Measurements from ENCODE around the gene MTF1.

The MTF1 gene

GRCh38 chr1:37763791-37764413 is 95.5 kb downstream of the MTF1 start:
- peaks cover 29% of the 10 kb centered on the region for H3K27me3 ChIP-seq (ENCODE audit: insufficient read depth, low read depth)
- no peaks in the 10 kb centered on the region for H3K79me2 ChIP-seq (ENCODE audit: insufficient read depth, low read depth)
- H3K4me1 ChIP-seq (ENCODE audit: low read depth, poor library complexity, severe bottlenecking): no peaks in the 10 kb centered on the region
- no peak for TF ChIP-seq CTCF (conservative IDR thresholded peaks at IDR 0.05; ENCODE audit: low read depth, low read length)
- no peak overlapping the region for H3K27ac ChIP-seq
- no peak overlapping the region for H3K9ac ChIP-seq
- H3K36me3 ChIP-seq (ENCODE audit: insufficient read depth): no peaks in the 10 kb centered on the region
- H4K20me1 ChIP-seq (ENCODE audit: insufficient read depth): no peaks in the 10 kb centered on the region
- no peak overlapping the region for H3K4me2 ChIP-seq
- H3K4me3 ChIP-seq (IDR thresholded peaks at IDR 0.05; ENCODE audit: insufficient read depth, low read depth, low read length): no peak overlapping the region
- no peak overlapping the region for H2AFZ ChIP-seq (ENCODE audit: low read depth)

GRCh38 chr1:37762516-37762915 is 96.9 kb downstream of the MTF1 start:
- H3K79me2 ChIP-seq (ENCODE audit: insufficient read depth, low read depth): no peaks in the 10 kb centered on the region
- H3K4me1 ChIP-seq (ENCODE audit: low read depth, poor library complexity, severe bottlenecking): no peaks in the 10 kb centered on the region
- no peaks in the 10 kb centered on the region for H3K36me3 ChIP-seq (ENCODE audit: insufficient read depth)
- no peaks in the 10 kb centered on the region for H4K20me1 ChIP-seq (ENCODE audit: insufficient read depth)
- no peak overlapping the region for H2AFZ ChIP-seq (ENCODE audit: low read depth)
- no peak overlapping the region for H3K4me3 ChIP-seq (IDR thresholded peaks at IDR 0.05; ENCODE audit: insufficient read depth, low read depth, low read length)
- H3K27me3 ChIP-seq (ENCODE audit: insufficient read depth, low read depth): peaks cover 27% of the 10 kb centered on the region
- H3K27ac ChIP-seq: no peak overlapping the region
- no peak for TF ChIP-seq CTCF (conservative IDR thresholded peaks at IDR 0.05; ENCODE audit: low read depth, low read length)
- H3K9ac ChIP-seq: no peak overlapping the region
- H3K4me2 ChIP-seq: no peak overlapping the region

DNA sequence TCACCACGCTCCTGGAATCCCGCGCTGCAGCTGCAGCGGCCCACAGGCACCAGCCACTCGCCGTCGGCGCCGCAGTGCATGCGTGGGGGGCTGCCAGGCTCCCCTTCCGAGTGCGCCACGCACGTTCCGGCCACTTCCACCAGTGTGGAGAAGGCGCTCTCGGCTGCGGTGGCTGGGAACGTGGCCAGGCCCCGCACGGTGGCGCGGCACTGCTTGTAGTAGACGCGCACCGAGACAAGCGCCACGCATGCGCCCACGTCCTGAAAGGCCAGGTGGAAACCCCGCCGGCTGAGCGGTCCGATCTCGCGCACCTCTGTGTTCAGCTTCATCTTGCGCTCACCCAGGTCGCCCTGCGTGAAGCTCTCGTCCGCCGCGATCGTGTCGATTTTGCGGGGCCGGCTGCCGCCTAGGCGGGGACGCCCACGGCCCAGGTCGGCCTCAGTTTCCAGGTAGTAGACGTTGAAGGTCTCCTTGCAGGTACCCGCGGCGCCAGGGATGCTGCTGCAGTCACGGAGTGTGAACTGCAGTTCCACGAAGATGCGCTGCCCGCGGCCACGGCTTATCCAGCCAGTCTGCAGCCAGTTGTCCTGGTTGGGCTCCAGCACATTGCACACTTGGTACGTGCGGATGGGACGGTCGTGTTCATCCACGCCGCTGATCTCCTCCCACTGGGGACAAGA is 97.8 kb downstream of the MTF1 start:
- no peaks in the 10 kb centered on the region for H4K20me1 ChIP-seq (ENCODE audit: insufficient read depth)
- no peaks in the 10 kb centered on the region for H3K36me3 ChIP-seq (ENCODE audit: insufficient read depth)
- no peaks in the 10 kb centered on the region for H3K4me1 ChIP-seq (ENCODE audit: low read depth, poor library complexity, severe bottlenecking)
- H3K4me3 ChIP-seq (IDR thresholded peaks at IDR 0.05; ENCODE audit: insufficient read depth, low read depth, low read length): no peak overlapping the region
- no peaks in the 10 kb centered on the region for H3K79me2 ChIP-seq (ENCODE audit: insufficient read depth, low read depth)
- H3K4me2 ChIP-seq: no peak overlapping the region
- no peak for TF ChIP-seq CTCF (conservative IDR thresholded peaks at IDR 0.05; ENCODE audit: low read depth, low read length)
- peaks cover 21% of the 10 kb centered on the region for H3K27me3 ChIP-seq (ENCODE audit: insufficient read depth, low read depth)
- no peak overlapping the region for H3K27ac ChIP-seq
- no peak overlapping the region for H3K9ac ChIP-seq
- no peak overlapping the region for H2AFZ ChIP-seq (ENCODE audit: low read depth)

Data from KMS-11 (cell line).